22Rv1 (cell line): Measurements from ENCODE around the gene NEURL1.

ENCODE experiments used
- CTCF ChIP-seq: fragments of 450-650 bp; IDR thresholded peaks from 2 replicates; pipeline ENCODE4 v1.5.1; 2017; ENCODE audit warnings: mild to moderate bottlenecking
- ZFX ChIP-seq: fragments of 450-650 bp; IDR thresholded peaks from 2 replicates; pipeline ENCODE4 v1.6.1; 2017; ENCODE audit warnings: antibody characterized with exemption, borderline replicate concordance

- TF ChIP-seq CTCF (no peak), ZFX (no peak)
Measured at GRCh38 chr10:103629581-103629980, 136.1 kb downstream of the NEURL1 start.
